ENCODE measurements around the gene HEATR1. TPM values are rescaled to one million over a fixed set of nuclear protein-coding genes. Genes with fewer than 3 reads are reported as not detected.

The HEATR1 gene
- total RNA-seq (2022; extraction: Qiagen RNA extraction), result 21.9 to 26.5 TPM (median 23.9 TPM) in 5 replicates

GRCh38 chr1:236603991-236604904 lies at the start of gene HEATR1:
Gene HEATR1, minus strand, starts transcription at chr1:236604516. Its CDS starts 421 bp downstream, at chr1:236604095.

GRCh38 chr1:236523704-236524141 lies 80.6 kb downstream of the HEATR1 start, which contains the start of gene LGALS8:
Gene LGALS8, plus strand, starts transcription at chr1:236523982. Its CDS starts 2,089 bp downstream, at chr1:236526071.

Other genes starting within 250 kb of the HEATR1 start
- gene EDARADD, start 210.2 kb downstream of the HEATR1 start, total RNA-seq (2022; extraction: Qiagen RNA extraction), result 2.9 to 3.8 TPM (median 3.3 TPM) in 5 replicates
- 27.7 to 42.2 TPM (median 27.9 TPM) in 5 replicates for gene LGALS8, start 80.5 kb downstream of the HEATR1 start, total RNA-seq (2022; extraction: Qiagen RNA extraction)
- gene ACTN2, start 82.0 kb upstream of the HEATR1 start, total RNA-seq (2022; extraction: Qiagen RNA extraction), result 0.01 to 0.09 TPM (median 0.06 TPM) in 4 of 5 replicates, not detected in the other
- gene MTR, start 190.8 kb upstream of the HEATR1 start, total RNA-seq (2022; extraction: Qiagen RNA extraction), result 4.7 to 7.7 TPM (median 6.1 TPM) in 5 replicates

All from A549 treated with AZD2906 at 1 μM for 4 hours (cell line).